Uterus (tissue), 2 donors: ENCODE measurements around the gene PPP4R4.

Experiments
- POLR2A ChIP-seq, 2 donors: fragments of 450-650 bp; IDR thresholded peaks; one replicate each; pipeline ENCODE4 v1.6.1; 2016; ENCODE audit warnings: antibody characterized with exemption in 2 of 2, mild to moderate bottlenecking in 1 of 2, moderate library complexity in 1 of 2
- TF ChIP-seq, protein P1 (sequence below), 4 experiments: fragments of 200-600 bp in 2 of 4; fragments of 450-650 bp in 2 of 4; sonication (generic) in 2 of 4; IDR thresholded peaks; one replicate each; pipeline ENCODE4 v1.5.1; 2016 to 2019; ENCODE audit warnings: antibody characterized with exemption in 4 of 4, mild to moderate bottlenecking in 2 of 4, moderate library complexity in 1 of 4

DNA sequence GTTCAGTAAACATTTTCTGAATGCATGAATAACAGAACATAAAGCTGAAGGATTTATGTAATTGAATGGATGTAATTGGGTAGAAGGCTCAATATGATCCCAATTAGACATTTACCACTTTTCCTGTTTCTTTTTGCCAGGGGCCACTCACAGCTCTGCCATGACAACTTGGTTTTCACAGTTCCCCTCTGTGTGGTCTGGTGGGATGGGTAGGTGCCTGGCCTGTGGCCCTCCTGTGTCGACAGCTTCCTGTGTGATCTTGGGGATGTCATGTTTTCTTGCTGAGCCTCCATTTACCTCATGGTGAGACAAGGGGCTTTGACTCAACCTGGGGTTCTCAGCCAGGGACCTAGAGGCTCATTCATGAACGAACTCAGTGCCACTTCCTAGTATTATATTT lies 131.5 kb downstream of the PPP4R4 start:
- no peak for TF ChIP-seq POLR2A (IDR thresholded peaks at IDR 0.05)
- TF ChIP-seq, protein P1, sequence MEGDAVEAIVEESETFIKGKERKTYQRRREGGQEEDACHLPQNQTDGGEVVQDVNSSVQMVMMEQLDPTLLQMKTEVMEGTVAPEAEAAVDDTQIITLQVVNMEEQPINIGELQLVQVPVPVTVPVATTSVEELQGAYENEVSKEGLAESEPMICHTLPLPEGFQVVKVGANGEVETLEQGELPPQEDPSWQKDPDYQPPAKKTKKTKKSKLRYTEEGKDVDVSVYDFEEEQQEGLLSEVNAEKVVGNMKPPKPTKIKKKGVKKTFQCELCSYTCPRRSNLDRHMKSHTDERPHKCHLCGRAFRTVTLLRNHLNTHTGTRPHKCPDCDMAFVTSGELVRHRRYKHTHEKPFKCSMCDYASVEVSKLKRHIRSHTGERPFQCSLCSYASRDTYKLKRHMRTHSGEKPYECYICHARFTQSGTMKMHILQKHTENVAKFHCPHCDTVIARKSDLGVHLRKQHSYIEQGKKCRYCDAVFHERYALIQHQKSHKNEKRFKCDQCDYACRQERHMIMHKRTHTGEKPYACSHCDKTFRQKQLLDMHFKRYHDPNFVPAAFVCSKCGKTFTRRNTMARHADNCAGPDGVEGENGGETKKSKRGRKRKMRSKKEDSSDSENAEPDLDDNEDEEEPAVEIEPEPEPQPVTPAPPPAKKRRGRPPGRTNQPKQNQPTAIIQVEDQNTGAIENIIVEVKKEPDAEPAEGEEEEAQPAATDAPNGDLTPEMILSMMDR (IDR thresholded peaks at IDR 0.05): no peak
